ENCODE data around the gene HNRNPLL.
"Not testable (repeated sequence)": the region's sequence is repeated elsewhere in the genome, so short reads cannot be mapped to it uniquely, and the experiment has no call there.

HNRNPLL gene

DNA sequence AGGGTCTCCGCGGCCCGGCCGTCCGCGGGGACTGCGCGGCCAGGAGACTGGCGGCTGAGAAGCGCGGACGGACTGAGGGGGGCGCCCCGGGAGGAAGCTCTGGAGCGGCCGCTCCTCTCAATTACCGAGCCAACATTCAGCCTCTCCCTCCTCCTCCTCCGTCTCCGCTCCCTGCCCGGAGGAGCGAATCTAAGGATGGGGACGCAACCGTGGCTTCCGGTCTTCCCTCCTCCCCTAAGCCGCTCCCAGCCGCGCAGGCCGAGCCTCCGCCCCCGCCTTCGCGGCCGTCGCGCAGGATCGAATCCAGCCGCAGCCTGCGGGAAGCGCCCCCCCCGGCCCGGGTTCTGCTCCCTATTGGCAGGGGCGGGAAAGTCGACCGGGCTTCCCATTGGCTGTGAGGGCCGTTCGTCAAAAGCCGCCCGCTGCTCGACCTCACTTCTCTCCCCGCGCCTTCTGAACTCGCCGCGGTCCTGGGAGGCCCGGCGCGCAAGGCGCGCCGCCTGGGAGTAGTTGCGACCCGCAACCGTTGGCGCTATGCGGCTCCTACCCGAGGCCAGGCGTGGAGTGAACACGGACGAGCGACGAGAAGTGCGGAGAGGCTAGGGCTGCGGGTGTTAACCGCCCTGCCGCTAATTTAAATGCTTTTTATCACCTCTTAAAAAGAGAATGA is at the start of gene HNRNPLL:
Gene HNRNPLL (minus strand): TSS at position 197 of the 670 bp plus-strand sequence. CDS start 302 bp downstream, outside the sequence.
- Histone ChIP-seq H3K4me1 (ENCODE audit: control insufficient read depth, insufficient read depth, low read length) (peaks cover 3% of the 10 kb centered on the region; the same call in 1 of the 2 replicates), H3K9me3 (ENCODE audit: control insufficient read depth, insufficient read depth, low read length) (no peaks in the 10 kb centered on the region)
- WGBS (ENCODE audit: insufficient coverage, insufficient read length) = no CpG with 5 or more reads among the region's 75 CpGs

DNA sequence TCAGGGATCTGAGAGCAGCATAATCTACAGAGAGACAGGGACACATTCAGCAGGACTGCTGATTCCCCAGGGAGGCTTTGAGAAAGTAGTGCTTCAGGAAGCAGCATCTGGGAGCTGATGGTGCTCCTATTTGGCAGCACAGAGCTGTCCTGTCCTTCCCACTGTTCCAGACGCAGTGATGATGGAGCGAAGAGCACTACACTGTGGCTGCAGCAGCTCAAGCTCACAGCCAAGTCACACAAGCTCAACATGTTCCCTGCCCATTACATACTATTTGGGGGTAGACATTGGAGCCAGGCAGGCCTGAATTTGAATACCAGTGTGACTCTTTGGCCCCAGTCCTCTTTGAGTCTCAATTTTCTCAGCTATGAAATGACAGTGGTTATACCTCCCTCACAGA is 48.0 kb upstream of the HNRNPLL start:
- no peak for DNase-seq (ENCODE audit: low read depth, low spot score)
- Histone ChIP-seq H3K4me1 (ENCODE audit: control insufficient read depth, insufficient read depth, low read length) (no peaks in the 10 kb centered on the region), H3K36me3 (ENCODE audit: control insufficient read depth, insufficient read depth, low read length) (no peaks in the 10 kb centered on the region), H3K27ac (ENCODE audit: low read length) (no peak overlapping the region), H3K9me3 (ENCODE audit: control insufficient read depth, insufficient read depth, low read length) (no peaks in the 10 kb centered on the region), H3K4me3 (ENCODE audit: low read length) (no peak overlapping the region), H3K27me3 (ENCODE audit: control insufficient read depth, insufficient read depth, low read length) (no peaks in the 10 kb centered on the region)
- no CpG with 5 or more reads among the region's 2 CpGs for WGBS (ENCODE audit: insufficient coverage, insufficient read length)

More for the DNA sequence above, at the start of gene HNRNPLL:
- Histone ChIP-seq H3K27ac (ENCODE audit: low read length) (no peak within 1 kb of the TSS), H3K27me3 (ENCODE audit: control insufficient read depth, insufficient read depth, low read length) (no peaks in the 10 kb centered on the region), H3K36me3 (ENCODE audit: control insufficient read depth, insufficient read depth, low read length) (no peaks in the 10 kb centered on the region), H3K4me3 (ENCODE audit: low read length) (peak within 1 kb of the TSS; percentile 95)
- DNase-seq (ENCODE audit: low read depth, low spot score) = peak; percentile 87

DNA sequence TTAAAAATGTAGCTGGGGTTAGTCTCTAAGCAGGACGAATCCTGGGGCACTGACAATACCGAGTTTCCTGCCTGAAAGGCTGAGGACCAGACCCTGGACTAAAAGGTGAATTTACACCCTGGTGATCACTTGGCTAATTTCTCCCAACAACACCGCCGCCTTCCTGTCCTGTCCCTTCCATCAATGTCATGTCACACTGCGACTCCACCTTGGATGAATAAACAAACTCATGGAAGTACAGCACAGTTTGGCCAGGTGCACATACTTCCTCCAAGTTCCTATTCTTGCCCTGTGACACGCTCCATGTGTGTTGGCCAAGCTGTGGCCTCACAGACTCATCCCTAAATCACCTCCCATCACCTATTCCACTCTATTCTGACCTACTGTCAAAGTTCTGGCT is 47.3 kb upstream of the HNRNPLL start:
- Histone ChIP-seq H3K9me3 (ENCODE audit: control insufficient read depth, insufficient read depth, low read length) (no peaks in the 10 kb centered on the region), H3K36me3 (ENCODE audit: control insufficient read depth, insufficient read depth, low read length) (no peaks in the 10 kb centered on the region), H3K27me3 (ENCODE audit: control insufficient read depth, insufficient read depth, low read length) (no peaks in the 10 kb centered on the region), H3K4me1 (ENCODE audit: control insufficient read depth, insufficient read depth, low read length) (no peaks in the 10 kb centered on the region), H3K27ac (ENCODE audit: low read length) (no peak overlapping the region), H3K4me3 (ENCODE audit: low read length) (no peak overlapping the region)
- DNase-seq (ENCODE audit: low read depth, low spot score) = no peak
- no CpG with 5 or more reads among the region's 6 CpGs for WGBS (ENCODE audit: insufficient coverage, insufficient read length)

DNA sequence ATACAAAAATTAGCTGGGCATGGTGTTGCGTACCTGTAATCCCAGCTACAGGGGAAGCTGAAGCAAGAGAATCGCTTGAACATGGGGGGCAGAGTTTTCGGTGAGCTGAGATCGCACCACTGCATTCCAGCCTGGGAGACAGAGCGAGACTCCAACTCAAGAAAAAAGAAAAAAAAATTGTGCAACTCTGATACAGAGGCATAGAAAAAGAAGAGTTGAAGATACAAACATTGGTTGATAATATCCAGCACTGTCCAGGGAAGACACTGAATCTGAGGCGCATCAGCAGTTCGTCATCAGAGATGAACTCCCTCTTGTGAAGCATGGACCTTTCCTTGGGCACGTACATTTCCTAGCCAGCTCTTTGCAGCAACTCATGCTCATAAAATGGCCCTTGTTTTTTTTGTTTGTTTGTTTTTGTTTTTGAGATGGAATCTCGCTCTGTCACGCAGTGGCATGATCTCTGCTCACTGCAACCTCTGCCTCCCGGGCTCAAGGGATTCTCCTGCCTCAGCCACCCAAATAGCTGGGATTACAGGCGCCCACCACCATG is 46.5 kb upstream of the HNRNPLL start:
- H3K36me3 ChIP-seq (ENCODE audit: control insufficient read depth, insufficient read depth, low read length) = no peaks in the 10 kb centered on the region
- no peaks in the 10 kb centered on the region for H3K27me3 ChIP-seq (ENCODE audit: control insufficient read depth, insufficient read depth, low read length)
- no peak for DNase-seq (ENCODE audit: low read depth, low spot score)
- H3K4me3 ChIP-seq (ENCODE audit: low read length) = no peak overlapping the region
- no peak overlapping the region for H3K27ac ChIP-seq (ENCODE audit: low read length)
- WGBS (ENCODE audit: insufficient coverage, insufficient read length) = no CpG with 5 or more reads among the region's 12 CpGs
- H3K4me1 ChIP-seq (ENCODE audit: control insufficient read depth, insufficient read depth, low read length) = no peaks in the 10 kb centered on the region
- H3K9me3 ChIP-seq (ENCODE audit: control insufficient read depth, insufficient read depth, low read length) = no peaks in the 10 kb centered on the region

DNA sequence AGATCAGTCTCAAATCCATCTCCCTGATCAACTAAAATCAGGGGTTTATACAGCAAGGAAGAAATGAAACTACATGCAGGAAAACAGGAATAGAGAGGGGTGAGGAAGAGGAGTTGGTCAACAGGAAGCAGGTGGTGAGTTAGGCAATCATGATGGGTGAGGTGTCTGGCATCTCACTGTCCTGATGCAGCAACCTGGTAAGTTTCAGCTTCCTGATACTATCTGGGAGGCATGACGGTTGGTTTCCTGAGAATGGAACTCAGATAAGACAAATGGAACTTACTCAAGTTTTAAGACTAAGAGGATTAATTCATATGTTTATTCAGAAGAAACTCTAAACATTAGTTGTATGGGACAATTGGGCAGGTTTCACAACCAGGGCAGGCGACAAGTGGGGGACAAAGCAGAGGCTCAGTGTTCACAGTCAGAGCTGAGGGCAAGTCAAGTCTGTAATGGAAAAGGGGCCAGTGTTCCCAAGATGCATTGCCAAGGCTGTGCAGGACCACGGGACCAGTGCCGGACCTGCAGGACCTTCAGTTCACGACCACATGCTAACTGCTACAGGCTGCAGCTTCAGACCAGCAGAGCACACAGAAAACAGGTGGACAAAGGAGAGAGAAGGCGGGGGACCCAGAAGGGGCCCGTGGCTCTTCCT is 45.5 kb upstream of the HNRNPLL start:
- peaks cover 2% of the 10 kb centered on the region; the same call in 1 of the 2 replicates for H3K36me3 ChIP-seq (ENCODE audit: control insufficient read depth, insufficient read depth, low read length)
- no peak for DNase-seq (ENCODE audit: low read depth, low spot score)
- H3K9me3 ChIP-seq (ENCODE audit: control insufficient read depth, insufficient read depth, low read length) = peaks cover 5% of the 10 kb centered on the region
- H3K4me3 ChIP-seq (ENCODE audit: low read length) = no peak overlapping the region
- WGBS (ENCODE audit: insufficient coverage, insufficient read length) = no CpG with 5 or more reads among the region's 7 CpGs
- H3K27me3 ChIP-seq (ENCODE audit: control insufficient read depth, insufficient read depth, low read length) = no peaks in the 10 kb centered on the region
- H3K27ac ChIP-seq (ENCODE audit: low read length) = no peak overlapping the region
- H3K4me1 ChIP-seq (ENCODE audit: control insufficient read depth, insufficient read depth, low read length) = no peaks in the 10 kb centered on the region

DNA sequence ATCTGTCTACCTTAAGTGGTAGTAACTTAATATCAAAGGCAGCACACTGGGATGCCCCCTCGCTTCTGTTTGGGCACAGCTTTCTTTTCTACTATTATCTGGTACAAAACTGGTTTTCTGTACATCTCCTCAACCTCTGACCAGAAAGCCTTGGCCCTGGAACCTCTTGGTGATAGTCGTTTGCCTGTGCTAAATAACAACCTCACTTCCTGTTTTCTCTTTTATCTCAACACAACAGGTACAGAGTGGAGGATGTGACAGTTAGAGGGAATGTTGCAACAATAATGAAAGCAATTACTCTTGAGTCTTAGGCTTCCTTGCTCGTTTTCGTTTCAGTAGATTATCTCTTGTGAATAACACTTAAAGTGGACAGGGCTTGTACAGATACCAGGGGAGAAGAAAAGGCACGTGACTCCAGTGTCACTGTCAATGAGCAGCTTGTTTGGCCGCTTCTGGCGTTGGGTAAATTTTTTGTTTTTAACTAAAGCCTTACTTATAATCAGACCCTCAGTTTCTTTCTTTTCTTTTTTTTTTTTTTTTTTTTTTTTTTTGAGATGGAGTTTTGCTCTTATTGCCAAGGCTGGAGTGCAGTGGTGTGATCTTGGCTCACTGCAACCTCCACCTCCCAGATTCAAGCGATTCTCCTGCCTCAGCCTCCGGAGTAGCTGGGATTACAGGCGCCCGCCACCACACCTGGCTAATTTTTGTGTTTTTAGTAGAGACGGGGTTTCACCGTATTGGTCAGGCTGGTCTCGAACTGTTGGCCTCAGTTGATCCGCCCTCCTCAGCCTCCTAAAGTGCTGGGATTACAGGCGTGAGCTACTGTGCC is 41.2 kb upstream of the HNRNPLL start:
- H3K9me3 ChIP-seq (ENCODE audit: control insufficient read depth, insufficient read depth, low read length); DNase-seq (ENCODE audit: low read depth, low spot score): not testable (repeated sequence)
- no CpG with 5 or more reads among the region's 16 CpGs for WGBS (ENCODE audit: insufficient coverage, insufficient read length)

DNA sequence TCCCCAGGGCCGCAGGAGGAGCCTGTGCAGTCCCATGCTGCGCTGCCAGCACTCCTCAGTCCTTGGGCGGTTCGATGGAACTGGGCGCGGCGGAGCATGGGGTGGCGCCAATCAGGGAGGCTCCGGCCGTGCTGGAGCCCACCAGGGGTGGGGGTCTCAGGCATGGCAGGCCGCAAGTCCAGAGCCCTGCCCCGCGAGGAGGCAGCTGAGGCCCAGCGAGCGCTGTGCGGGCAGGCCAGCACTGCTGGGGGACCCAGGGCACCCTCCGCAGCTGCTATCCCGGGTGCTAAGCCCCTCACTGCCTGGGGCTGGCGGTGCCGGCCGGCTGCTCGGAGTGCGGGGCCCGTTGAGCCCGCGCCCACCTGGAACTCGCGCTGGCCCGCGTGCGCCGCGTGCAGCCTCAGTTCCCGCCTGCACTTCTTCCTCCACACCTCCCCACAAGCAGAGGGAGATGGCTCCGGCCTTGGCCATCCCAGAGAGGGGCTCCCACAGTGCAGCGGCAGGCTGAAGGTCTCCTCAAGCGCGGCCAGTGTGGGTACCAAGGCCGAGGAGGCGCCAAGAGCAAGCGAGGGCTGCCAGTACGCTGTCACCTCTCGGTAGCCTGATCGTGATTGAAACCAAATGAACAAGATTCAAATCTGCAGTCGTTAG is 40.4 kb upstream of the HNRNPLL start:
- peaks cover 5% of the 10 kb centered on the region; the same call in 1 of the 2 replicates for H3K36me3 ChIP-seq (ENCODE audit: control insufficient read depth, insufficient read depth, low read length)
- no peaks in the 10 kb centered on the region for H3K27me3 ChIP-seq (ENCODE audit: control insufficient read depth, insufficient read depth, low read length)
- DNase-seq (ENCODE audit: low read depth, low spot score) = no peak
- H3K4me3 ChIP-seq (ENCODE audit: low read length) = no peak overlapping the region
- WGBS (ENCODE audit: insufficient coverage, insufficient read length) = no CpG with 5 or more reads among the region's 45 CpGs
- H3K4me1 ChIP-seq (ENCODE audit: control insufficient read depth, insufficient read depth, low read length) = no peaks in the 10 kb centered on the region
- peaks cover 5% of the 10 kb centered on the region for H3K9me3 ChIP-seq (ENCODE audit: control insufficient read depth, insufficient read depth, low read length)
- no peak overlapping the region for H3K27ac ChIP-seq (ENCODE audit: low read length)

More for the DNA sequence above, 41.2 kb upstream of the HNRNPLL start:
- H3K27me3 ChIP-seq (ENCODE audit: control insufficient read depth, insufficient read depth, low read length); H3K27ac ChIP-seq (ENCODE audit: low read length); H3K4me3 ChIP-seq (ENCODE audit: low read length); H3K36me3 ChIP-seq (ENCODE audit: control insufficient read depth, insufficient read depth, low read length); H3K4me1 ChIP-seq (ENCODE audit: control insufficient read depth, insufficient read depth, low read length): not testable (repeated sequence)

DNA sequence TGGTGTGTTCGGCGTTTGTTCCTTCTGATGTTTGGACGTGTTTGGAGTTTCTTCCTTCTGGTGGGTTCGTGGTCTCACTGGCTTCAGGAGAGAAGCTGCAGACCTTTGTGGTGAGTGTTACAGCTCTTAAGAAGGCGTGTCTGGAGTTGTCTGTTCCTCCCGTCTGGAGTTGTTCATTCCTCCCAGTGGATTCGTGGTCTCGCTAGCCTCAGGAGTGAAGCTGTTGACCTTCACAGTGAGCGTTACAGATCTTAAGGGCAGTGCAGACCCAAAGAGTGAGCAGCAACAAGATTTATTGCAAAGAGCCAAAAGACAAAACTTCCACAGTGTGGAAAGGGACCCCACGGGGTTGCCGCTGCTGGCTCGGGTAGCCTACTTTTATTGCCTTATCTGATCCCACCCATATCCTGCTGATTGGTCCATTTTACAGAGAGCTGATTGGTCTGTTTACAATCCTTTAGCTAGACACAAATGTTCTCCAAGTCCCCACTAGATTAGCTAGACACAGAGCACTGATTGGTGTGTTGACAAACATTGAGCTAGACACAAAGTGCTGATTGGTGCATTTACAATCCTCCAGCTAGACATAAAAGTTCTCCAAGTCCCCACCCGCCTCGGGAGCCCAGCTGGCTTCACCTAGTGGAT is 39.8 kb upstream of the HNRNPLL start:
- H3K36me3 ChIP-seq (ENCODE audit: control insufficient read depth, insufficient read depth, low read length); H3K27me3 ChIP-seq (ENCODE audit: control insufficient read depth, insufficient read depth, low read length); H3K9me3 ChIP-seq (ENCODE audit: control insufficient read depth, insufficient read depth, low read length); DNase-seq (ENCODE audit: low read depth, low spot score); H3K4me1 ChIP-seq (ENCODE audit: control insufficient read depth, insufficient read depth, low read length); H3K27ac ChIP-seq (ENCODE audit: low read length); H3K4me3 ChIP-seq (ENCODE audit: low read length): not testable (repeated sequence)
- whole genome bisulfite sequencing (ENCODE audit: insufficient coverage, insufficient read length) = no CpG with 5 or more reads among the region's 14 CpGs

DNA sequence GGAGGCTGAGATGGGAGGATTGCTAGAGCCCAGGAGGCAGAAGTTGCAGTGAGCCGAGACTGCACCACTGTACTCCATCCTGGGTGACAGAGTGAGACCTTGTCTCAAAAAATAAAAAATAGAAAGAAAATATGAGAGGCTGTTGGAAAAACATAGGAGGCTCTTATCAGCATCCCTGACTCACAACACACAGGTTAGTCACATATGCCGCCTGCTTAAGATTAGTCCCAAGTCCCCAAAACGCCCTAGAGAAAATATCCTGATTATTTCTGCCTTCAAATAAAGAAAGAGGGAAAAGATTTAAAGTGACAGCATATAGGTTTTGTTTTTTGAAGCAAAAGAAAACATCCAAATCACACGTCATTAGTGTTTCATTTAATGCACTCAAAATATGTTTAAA is 33.3 kb upstream of the HNRNPLL start:
- Histone ChIP-seq H3K9me3 (ENCODE audit: control insufficient read depth, insufficient read depth, low read length) (no peaks in the 10 kb centered on the region), H3K4me3 (ENCODE audit: low read length) (no peak overlapping the region), H3K27me3 (ENCODE audit: control insufficient read depth, insufficient read depth, low read length) (no peaks in the 10 kb centered on the region), H3K4me1 (ENCODE audit: control insufficient read depth, insufficient read depth, low read length) (no peaks in the 10 kb centered on the region), H3K36me3 (ENCODE audit: control insufficient read depth, insufficient read depth, low read length) (no peaks in the 10 kb centered on the region), H3K27ac (ENCODE audit: low read length) (no peak overlapping the region)
- DNase-seq (ENCODE audit: low read depth, low spot score) = no peak
- no CpG with 5 or more reads among the region's 4 CpGs for WGBS (ENCODE audit: insufficient coverage, insufficient read length)
